ENCODE measurements around the gene DPPA5. TPM values are rescaled to one million over a fixed set of nuclear protein-coding genes. Genes with fewer than 3 reads are reported as not detected.

The DPPA5 gene
- polyA plus RNA-seq, 1 donor = not detected

DNA sequence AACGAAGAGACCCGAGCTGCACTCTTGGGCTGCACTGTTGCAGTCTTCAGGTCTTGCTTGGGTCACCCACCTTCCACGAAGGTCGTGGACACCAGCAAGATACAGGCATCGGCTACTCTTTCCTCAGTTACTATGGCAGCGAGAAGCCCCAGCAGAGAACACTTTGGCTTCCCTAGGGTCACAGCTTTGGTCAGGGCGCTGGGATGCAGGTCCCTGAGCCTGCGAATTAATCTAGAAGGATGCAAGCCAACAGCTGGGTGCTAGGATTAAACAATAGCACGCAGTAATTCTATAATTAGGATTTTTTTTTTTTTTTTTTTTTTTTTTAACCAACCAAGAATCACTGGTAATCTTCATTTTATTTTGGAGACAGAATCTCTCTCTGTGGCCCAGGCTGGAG is 10.5 kb upstream of the DPPA5 start:
- no peak overlapping the region for H3K27ac ChIP-seq (ENCODE audit: low read length)
- WGBS (ENCODE audit: insufficient coverage, low lambda C conversion rate) = 100% methylated on average over 2 of the region's 9 CpGs
- H3K27me3 ChIP-seq (ENCODE audit: control insufficient read depth, insufficient read depth, low read length) = peaks cover 5% of the 10 kb centered on the region
- no peak for DNase-seq
- peaks cover 15% of the 10 kb centered on the region for H3K9me3 ChIP-seq (ENCODE audit: control insufficient read depth, low read depth, low read length)
- no peaks in the 10 kb centered on the region for H3K4me1 ChIP-seq (ENCODE audit: control insufficient read depth, insufficient read depth, low read length)
- no peak overlapping the region for H3K4me3 ChIP-seq (ENCODE audit: low read length)
- H3K36me3 ChIP-seq (ENCODE audit: control insufficient read depth, insufficient read depth, low read length) = no peaks in the 10 kb centered on the region

DNA sequence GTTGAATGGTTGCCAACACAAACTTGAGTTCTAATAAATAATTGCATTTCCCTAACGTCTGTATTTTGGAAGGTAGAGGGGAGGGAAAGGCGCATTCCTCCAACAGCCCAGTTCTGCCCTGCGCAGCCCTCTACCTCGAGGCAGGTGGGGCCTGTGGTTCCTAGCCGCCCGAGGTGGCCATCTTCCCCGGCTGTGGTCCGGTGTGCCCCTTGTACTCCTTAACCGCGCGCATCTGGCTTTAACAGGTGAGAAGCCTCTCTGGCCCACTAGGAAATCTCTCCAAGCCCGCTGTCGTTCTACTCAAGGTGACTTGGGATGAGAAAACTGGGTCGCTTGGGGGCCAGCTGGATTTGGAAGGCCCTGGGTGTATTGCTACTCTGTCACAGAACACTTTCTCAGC is 10.0 kb upstream of the DPPA5 start:
- no peak for DNase-seq
- Histone ChIP-seq H3K27me3 (ENCODE audit: control insufficient read depth, insufficient read depth, low read length) (peaks cover 5% of the 10 kb centered on the region), H3K4me3 (ENCODE audit: low read length) (no peak overlapping the region), H3K27ac (ENCODE audit: low read length) (no peak overlapping the region), H3K36me3 (ENCODE audit: control insufficient read depth, insufficient read depth, low read length) (no peaks in the 10 kb centered on the region), H3K9me3 (ENCODE audit: control insufficient read depth, low read depth, low read length) (peaks cover 15% of the 10 kb centered on the region), H3K4me1 (ENCODE audit: control insufficient read depth, insufficient read depth, low read length) (no peaks in the 10 kb centered on the region)
- WGBS (ENCODE audit: insufficient coverage, low lambda C conversion rate) = no CpG with 5 or more reads among the region's 14 CpGs

GRCh38 chr6:73363537-73363875 is 9.4 kb upstream of the DPPA5 start:
- H3K4me1 ChIP-seq (ENCODE audit: control insufficient read depth, insufficient read depth, low read length) = no peaks in the 10 kb centered on the region
- H3K4me3 ChIP-seq (ENCODE audit: low read length) = no peak overlapping the region
- no CpG with 5 or more reads among the region's 23 CpGs for WGBS (ENCODE audit: insufficient coverage, low lambda C conversion rate)
- no peak overlapping the region for H3K27ac ChIP-seq (ENCODE audit: low read length)
- no peaks in the 10 kb centered on the region for H3K36me3 ChIP-seq (ENCODE audit: control insufficient read depth, insufficient read depth, low read length)
- peaks cover 5% of the 10 kb centered on the region for H3K27me3 ChIP-seq (ENCODE audit: control insufficient read depth, insufficient read depth, low read length)
- no peak for DNase-seq
- peaks cover 15% of the 10 kb centered on the region for H3K9me3 ChIP-seq (ENCODE audit: control insufficient read depth, low read depth, low read length)

DNA sequence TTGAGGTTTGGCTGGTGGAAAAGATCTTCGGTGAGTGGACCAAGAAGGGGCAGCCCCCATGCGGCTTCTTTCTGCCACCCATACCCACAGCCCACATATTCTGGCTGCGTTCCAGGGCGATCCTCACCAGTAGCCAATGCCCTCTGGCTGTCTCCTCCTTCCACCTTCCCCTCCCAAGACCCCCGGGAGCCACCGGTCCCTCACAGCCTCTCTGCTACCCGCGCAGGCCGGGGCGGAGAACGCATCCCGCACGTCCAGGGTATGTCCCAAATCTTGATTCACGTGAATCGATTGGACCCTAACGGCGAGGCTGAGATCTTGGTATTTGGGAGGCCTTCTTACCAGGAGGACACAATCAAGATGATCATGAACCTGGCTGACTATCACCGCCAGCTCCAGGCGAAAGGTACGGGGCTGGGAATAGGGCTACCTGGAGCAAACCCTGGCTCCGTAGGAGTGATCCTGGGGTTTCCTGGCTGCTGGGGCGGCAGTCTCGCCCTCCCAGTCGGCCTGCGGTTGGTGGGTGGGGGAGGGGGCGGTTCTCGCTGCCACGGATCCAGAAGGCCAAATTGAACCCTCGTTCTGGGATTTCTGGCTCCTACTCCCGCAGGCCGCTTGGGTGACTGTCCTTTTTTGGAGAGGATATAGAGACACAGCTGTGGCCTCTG is 8.9 kb upstream of the DPPA5 start:
- Histone ChIP-seq H3K27me3 (ENCODE audit: control insufficient read depth, insufficient read depth, low read length) (peaks cover 5% of the 10 kb centered on the region), H3K4me3 (ENCODE audit: low read length) (no peak overlapping the region), H3K9me3 (ENCODE audit: control insufficient read depth, low read depth, low read length) (peaks cover 15% of the 10 kb centered on the region), H3K36me3 (ENCODE audit: control insufficient read depth, insufficient read depth, low read length) (no peaks in the 10 kb centered on the region), H3K4me1 (ENCODE audit: control insufficient read depth, insufficient read depth, low read length) (no peaks in the 10 kb centered on the region), H3K27ac (ENCODE audit: low read length) (no peak overlapping the region)
- DNase-seq = no peak
- WGBS (ENCODE audit: insufficient coverage, low lambda C conversion rate) = no CpG with 5 or more reads among the region's 31 CpGs

DNA sequence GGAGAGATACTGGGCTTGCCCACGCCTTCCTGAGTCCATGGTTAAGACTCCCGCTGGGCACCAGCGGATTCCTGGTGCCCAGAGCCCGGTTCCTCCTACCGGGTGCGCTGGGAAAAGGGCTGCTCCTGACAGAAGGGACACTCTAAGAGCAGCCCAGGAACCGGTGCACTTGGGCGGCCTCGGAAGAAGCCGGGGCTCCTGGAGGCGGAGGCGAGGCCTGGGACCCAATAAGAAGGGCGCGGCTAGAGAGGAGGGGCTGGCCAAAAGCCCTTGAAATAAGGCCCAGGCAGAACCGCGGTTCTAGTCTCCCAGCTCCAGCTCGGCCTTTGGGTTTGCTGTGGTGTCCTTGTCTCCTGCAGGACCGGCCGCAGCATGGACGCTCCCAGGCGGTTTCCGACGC is 8.3 kb upstream of the DPPA5 start, which contains the start of gene KHDC3L:
Gene KHDC3L (plus strand): TSS at position 301 of the 400 bp plus-strand sequence. CDS start 72 bp downstream, at position 373.
- H3K4me1 ChIP-seq (ENCODE audit: control insufficient read depth, insufficient read depth, low read length) = no peaks in the 10 kb centered on the region
- no peak within 1 kb of the TSS for H3K27ac ChIP-seq (ENCODE audit: low read length)
- no peaks in the 10 kb centered on the region for H3K36me3 ChIP-seq (ENCODE audit: control insufficient read depth, insufficient read depth, low read length)
- no peak for DNase-seq
- peaks cover 3% of the 10 kb centered on the region for H3K27me3 ChIP-seq (ENCODE audit: control insufficient read depth, insufficient read depth, low read length)
- peaks cover 15% of the 10 kb centered on the region for H3K9me3 ChIP-seq (ENCODE audit: control insufficient read depth, low read depth, low read length)
- no peak within 1 kb of the TSS for H3K4me3 ChIP-seq (ENCODE audit: low read length)
- no CpG with 5 or more reads among the region's 23 CpGs for WGBS (ENCODE audit: insufficient coverage, low lambda C conversion rate)

DNA sequence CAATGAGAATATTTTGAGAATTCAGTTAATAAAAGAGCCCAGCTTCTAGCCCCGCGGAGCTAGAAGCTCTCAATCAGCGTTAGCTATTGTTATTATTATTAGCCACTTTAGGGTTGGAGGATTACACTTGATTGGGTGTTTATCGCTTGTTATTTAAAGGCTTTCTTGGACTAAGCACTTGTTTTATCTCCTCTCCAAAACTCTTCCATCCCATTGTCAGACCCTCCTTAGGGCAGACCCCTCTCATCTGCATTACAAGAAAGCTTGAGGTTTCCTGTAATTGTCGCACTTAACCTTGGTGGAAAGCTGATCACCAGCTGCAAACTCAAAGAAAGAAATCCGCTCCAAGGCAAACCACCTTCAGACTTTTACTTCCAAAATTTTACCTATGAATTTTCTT is 4.8 kb downstream of the DPPA5 start:
- no peak for DNase-seq
- H3K36me3 ChIP-seq (ENCODE audit: control insufficient read depth, insufficient read depth, low read length) = no peaks in the 10 kb centered on the region
- no peak overlapping the region for H3K4me3 ChIP-seq (ENCODE audit: low read length)
- H3K27me3 ChIP-seq (ENCODE audit: control insufficient read depth, insufficient read depth, low read length) = peaks cover 51% of the 10 kb centered on the region
- H3K4me1 ChIP-seq (ENCODE audit: control insufficient read depth, insufficient read depth, low read length) = no peaks in the 10 kb centered on the region
- H3K9me3 ChIP-seq (ENCODE audit: control insufficient read depth, low read depth, low read length) = peaks cover 9% of the 10 kb centered on the region
- no peak overlapping the region for H3K27ac ChIP-seq (ENCODE audit: low read length)
- no CpG with 5 or more reads among the region's 6 CpGs for WGBS (ENCODE audit: insufficient coverage, low lambda C conversion rate)

GRCh38 chr6:73348550-73349204 is 5.4 kb downstream of the DPPA5 start:
- no peaks in the 10 kb centered on the region for H3K36me3 ChIP-seq (ENCODE audit: control insufficient read depth, insufficient read depth, low read length)
- peaks cover 5% of the 10 kb centered on the region for H3K9me3 ChIP-seq (ENCODE audit: control insufficient read depth, low read depth, low read length)
- WGBS (ENCODE audit: insufficient coverage, low lambda C conversion rate) = 40% methylated on average over 3 of the region's 33 CpGs
- DNase-seq = no peak
- H3K4me1 ChIP-seq (ENCODE audit: control insufficient read depth, insufficient read depth, low read length) = no peaks in the 10 kb centered on the region
- H3K27me3 ChIP-seq (ENCODE audit: control insufficient read depth, insufficient read depth, low read length) = peaks cover 47% of the 10 kb centered on the region
- no peak overlapping the region for H3K4me3 ChIP-seq (ENCODE audit: low read length)
- no peak overlapping the region for H3K27ac ChIP-seq (ENCODE audit: low read length)

- Histone ChIP-seq H3K27ac (ENCODE audit: low read length) (no peak overlapping the region), H3K27me3 (ENCODE audit: control insufficient read depth, insufficient read depth, low read length) (peaks cover 16% of the 10 kb centered on the region), H3K9me3 (ENCODE audit: control insufficient read depth, low read depth, low read length) (peaks cover under 1% of the 10 kb centered on the region), H3K36me3 (ENCODE audit: control insufficient read depth, insufficient read depth, low read length) (no peaks in the 10 kb centered on the region), H3K4me1 (ENCODE audit: control insufficient read depth, insufficient read depth, low read length) (no peaks in the 10 kb centered on the region), H3K4me3 (ENCODE audit: low read length) (no peak overlapping the region)
- DNase-seq = no peak
Measured at GRCh38 chr6:73343164-73343563, 10.9 kb downstream of the DPPA5 start.

- Histone ChIP-seq H3K27ac (ENCODE audit: low read length) (no peak overlapping the region), H3K9me3 (ENCODE audit: control insufficient read depth, low read depth, low read length) (no peaks in the 10 kb centered on the region), H3K36me3 (ENCODE audit: control insufficient read depth, insufficient read depth, low read length) (no peaks in the 10 kb centered on the region), H3K27me3 (ENCODE audit: control insufficient read depth, insufficient read depth, low read length) (peaks cover 8% of the 10 kb centered on the region), H3K4me3 (ENCODE audit: low read length) (no peak overlapping the region), H3K4me1 (ENCODE audit: control insufficient read depth, insufficient read depth, low read length) (no peaks in the 10 kb centered on the region)
- 93% methylated on average over 2 of the region's 5 CpGs for WGBS (ENCODE audit: insufficient coverage, low lambda C conversion rate)
- no peak for DNase-seq
Measured at GRCh38 chr6:73342174-73342573, 11.9 kb downstream of the DPPA5 start.

GRCh38 chr6:73341335-73341734 is 12.7 kb downstream of the DPPA5 start:
- DNase-seq = no peak
- H3K9me3 ChIP-seq (ENCODE audit: control insufficient read depth, low read depth, low read length) = no peaks in the 10 kb centered on the region
- no CpG with 5 or more reads among the region's 1 CpG for WGBS (ENCODE audit: insufficient coverage, low lambda C conversion rate)
- H3K4me1 ChIP-seq (ENCODE audit: control insufficient read depth, insufficient read depth, low read length) = no peaks in the 10 kb centered on the region
- H3K36me3 ChIP-seq (ENCODE audit: control insufficient read depth, insufficient read depth, low read length) = no peaks in the 10 kb centered on the region
- no peak overlapping the region for H3K27ac ChIP-seq (ENCODE audit: low read length)
- H3K27me3 ChIP-seq (ENCODE audit: control insufficient read depth, insufficient read depth, low read length) = peaks cover 3% of the 10 kb centered on the region
- no peak overlapping the region for H3K4me3 ChIP-seq (ENCODE audit: low read length)

DNA sequence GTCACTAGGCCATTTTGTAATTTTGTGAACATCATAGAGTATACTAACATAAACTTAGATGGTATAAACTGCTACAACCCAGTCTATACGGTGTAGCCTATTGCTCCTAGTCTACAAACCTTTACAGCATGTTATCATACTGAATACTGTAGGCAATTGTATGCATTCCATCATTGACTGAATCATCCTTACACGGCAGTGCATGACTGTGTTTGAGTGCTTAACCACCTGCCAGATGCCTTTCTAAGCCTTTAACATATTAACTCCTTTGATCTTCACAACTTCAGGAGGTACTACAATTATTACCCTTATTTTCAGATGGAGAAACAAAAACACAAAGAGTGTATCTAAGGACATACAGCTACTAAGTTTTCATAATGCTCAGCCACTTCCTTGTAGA is 14.0 kb downstream of the DPPA5 start:
- Histone ChIP-seq H3K27me3 (ENCODE audit: control insufficient read depth, insufficient read depth, low read length) (no peaks in the 10 kb centered on the region), H3K4me1 (ENCODE audit: control insufficient read depth, insufficient read depth, low read length) (no peaks in the 10 kb centered on the region), H3K36me3 (ENCODE audit: control insufficient read depth, insufficient read depth, low read length) (no peaks in the 10 kb centered on the region), H3K4me3 (ENCODE audit: low read length) (no peak overlapping the region), H3K27ac (ENCODE audit: low read length) (no peak overlapping the region), H3K9me3 (ENCODE audit: control insufficient read depth, low read depth, low read length) (no peaks in the 10 kb centered on the region)
- DNase-seq = peak in 1 of 2 donors; percentile 12
- 17% methylated on average over 1 of the region's 2 CpGs for WGBS (ENCODE audit: insufficient coverage, low lambda C conversion rate)
